A673 (cell line): ENCODE results near the gene IBA57. TPM values are rescaled to one million over a fixed set of nuclear protein-coding genes. Genes with fewer than 3 reads are reported as not detected.

Experiments
- BruUV-seq: library from RNA; stranded (reverse); fragments of 400-500 nt; replicated peaks from 2 replicates; lab custom pipeline; 2021; lab: Mats Ljungman, UMichigan
- CTCF ChIA-PET: fragments of 300-600 bp; sonication (Branson Sonifier 250); formaldehyde crosslinking; loops from one replicate; lab custom pipeline; 2022; ENCODE audit warnings: antibody characterized with exemption; lab: Charles Lee
- POLR2A ChIA-PET: fragments of 300-600 bp; sonication (Branson Sonifier 250); formaldehyde crosslinking; loops from one replicate; lab custom pipeline; 2022; ENCODE audit warnings: antibody characterized with exemption; ENCODE audit not compliant: low non-redundant PET; lab: Charles Lee
- DNase-seq: peaks from one replicate; pipeline ENCODE4 v3.0.0-alpha.2; 2015; ENCODE audit warnings: low spot score
- H3K27ac ChIP-seq: fragments of 200-600 bp; sonication (generic); 2 replicates; pipeline ENCODE4 v1.5.1; 2016; ENCODE audit warnings: mixed run types, low read depth, mild to moderate bottlenecking, mixed read lengths, antibody characterized with exemption, low read length; ENCODE audit not compliant: poor library complexity, severe bottlenecking
- H3K27me3 ChIP-seq: fragments of 200-600 bp; sonication (generic); replicated peaks from 2 replicates; pipeline ENCODE4 v1.6.1; 2017; ENCODE audit warnings: mixed run types, low read depth, mild to moderate bottlenecking, mixed read lengths, antibody characterized with exemption, low read length; ENCODE audit not compliant: insufficient read depth, poor library complexity
- H3K36me3 ChIP-seq: fragments of 200-600 bp; sonication (generic); 2 replicates; pipeline ENCODE4 v1.6.1; 2016; ENCODE audit warnings: mixed run types, mild to moderate bottlenecking, mixed read lengths, antibody characterized with exemption, low read length; ENCODE audit not compliant: insufficient read depth, poor library complexity, severe bottlenecking
- H3K4me1 ChIP-seq: fragments of 200-600 bp; sonication (generic); 2 replicates; pipeline ENCODE4 v1.6.1; 2017; ENCODE audit warnings: mixed run types, mild to moderate bottlenecking, mixed read lengths, antibody characterized with exemption, low read length; ENCODE audit not compliant: insufficient read depth, poor library complexity, severe bottlenecking
- H3K4me3 ChIP-seq: fragments of 200-600 bp; sonication (generic); 2 replicates; pipeline ENCODE4 v1.5.1; 2016; ENCODE audit warnings: low read depth, mixed run types, mild to moderate bottlenecking, mixed read lengths, low read length; ENCODE audit not compliant: poor library complexity, severe bottlenecking
- H3K9me3 ChIP-seq: fragments of 200-600 bp; sonication (generic); 2 replicates; pipeline ENCODE4 v1.6.1; 2016; ENCODE audit warnings: mixed run types, low read depth, mild to moderate bottlenecking, mixed read lengths, antibody characterized with exemption, low read length; ENCODE audit not compliant: poor library complexity, severe bottlenecking
- EZH2 ChIP-seq: fragments of 200-600 bp; sonication (generic); IDR thresholded peaks from 2 replicates; pipeline ENCODE4 v1.6.1; 2017; ENCODE audit warnings: borderline replicate concordance, low read depth, mild to moderate bottlenecking, mixed read lengths, antibody characterized with exemption, low read length; ENCODE audit not compliant: poor library complexity, severe bottlenecking
- intact Hi-C: fragments of 100-400 bp; cut with micrococcal nuclease; formaldehyde crosslinking; loops from one replicate; pipeline ENCODE4 v1.10.0; 2022; ENCODE audit not compliant: unreplicated experiment
- total RNA-seq: library from RNA; stranded (reverse); gene quantifications from 2 replicates; pipeline ENCODE4 v1.2.3, GENCODE V29; 2021
- TF ChIP-seq, protein P1 (sequence below): fragments of 300-800, 200-600 bp; sonication (generic); conservative IDR thresholded peaks from 2 replicates; pipeline ENCODE4 v1.5.1; 2017; ENCODE audit warnings: low read depth, mild to moderate bottlenecking, antibody characterized with exemption, low read length, moderate library complexity, mixed read lengths

Gene IBA57
- total RNA-seq, 1 experiment from 2014 or later, result 12.1 TPM

GRCh38 chr1:228144193-228144992 lies 21.2 kb upstream of the IBA57 start:
- ChIA-PET POLR2A (no interaction called here), CTCF (no interaction called here)
- no peak overlapping the region for H3K4me3 ChIP-seq
- TF ChIP-seq, protein P1, sequence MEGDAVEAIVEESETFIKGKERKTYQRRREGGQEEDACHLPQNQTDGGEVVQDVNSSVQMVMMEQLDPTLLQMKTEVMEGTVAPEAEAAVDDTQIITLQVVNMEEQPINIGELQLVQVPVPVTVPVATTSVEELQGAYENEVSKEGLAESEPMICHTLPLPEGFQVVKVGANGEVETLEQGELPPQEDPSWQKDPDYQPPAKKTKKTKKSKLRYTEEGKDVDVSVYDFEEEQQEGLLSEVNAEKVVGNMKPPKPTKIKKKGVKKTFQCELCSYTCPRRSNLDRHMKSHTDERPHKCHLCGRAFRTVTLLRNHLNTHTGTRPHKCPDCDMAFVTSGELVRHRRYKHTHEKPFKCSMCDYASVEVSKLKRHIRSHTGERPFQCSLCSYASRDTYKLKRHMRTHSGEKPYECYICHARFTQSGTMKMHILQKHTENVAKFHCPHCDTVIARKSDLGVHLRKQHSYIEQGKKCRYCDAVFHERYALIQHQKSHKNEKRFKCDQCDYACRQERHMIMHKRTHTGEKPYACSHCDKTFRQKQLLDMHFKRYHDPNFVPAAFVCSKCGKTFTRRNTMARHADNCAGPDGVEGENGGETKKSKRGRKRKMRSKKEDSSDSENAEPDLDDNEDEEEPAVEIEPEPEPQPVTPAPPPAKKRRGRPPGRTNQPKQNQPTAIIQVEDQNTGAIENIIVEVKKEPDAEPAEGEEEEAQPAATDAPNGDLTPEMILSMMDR, result no peak
- no peak for TF ChIP-seq EZH2
- no peaks in the 10 kb centered on the region for H3K27me3 ChIP-seq
- intact Hi-C loops, result no loop called here
- BruUV-seq, result no TSS peak
- no peaks in the 10 kb centered on the region for H3K36me3 ChIP-seq
- H3K9me3 ChIP-seq, result no peaks in the 10 kb centered on the region
- DNase-seq, result no peak
- H3K27ac ChIP-seq, result no peak overlapping the region
- H3K4me1 ChIP-seq, result peaks cover 18% of the 10 kb centered on the region

GRCh38 chr1:228144993-228145343 lies 20.6 kb upstream of the IBA57 start:
- Histone ChIP-seq H3K27ac (no peak overlapping the region), H3K4me1 (peaks cover 18% of the 10 kb centered on the region), H3K9me3 (no peaks in the 10 kb centered on the region), H3K36me3 (no peaks in the 10 kb centered on the region), H3K4me3 (no peak overlapping the region), H3K27me3 (no peaks in the 10 kb centered on the region)
- no peak for DNase-seq
- ChIA-PET CTCF (no interaction called here), POLR2A (no interaction called here)
- intact Hi-C loops, result no loop called here
- no TSS peak for BruUV-seq
- no peak for TF ChIP-seq EZH2
- TF ChIP-seq, protein P1, result no peak

DNA sequence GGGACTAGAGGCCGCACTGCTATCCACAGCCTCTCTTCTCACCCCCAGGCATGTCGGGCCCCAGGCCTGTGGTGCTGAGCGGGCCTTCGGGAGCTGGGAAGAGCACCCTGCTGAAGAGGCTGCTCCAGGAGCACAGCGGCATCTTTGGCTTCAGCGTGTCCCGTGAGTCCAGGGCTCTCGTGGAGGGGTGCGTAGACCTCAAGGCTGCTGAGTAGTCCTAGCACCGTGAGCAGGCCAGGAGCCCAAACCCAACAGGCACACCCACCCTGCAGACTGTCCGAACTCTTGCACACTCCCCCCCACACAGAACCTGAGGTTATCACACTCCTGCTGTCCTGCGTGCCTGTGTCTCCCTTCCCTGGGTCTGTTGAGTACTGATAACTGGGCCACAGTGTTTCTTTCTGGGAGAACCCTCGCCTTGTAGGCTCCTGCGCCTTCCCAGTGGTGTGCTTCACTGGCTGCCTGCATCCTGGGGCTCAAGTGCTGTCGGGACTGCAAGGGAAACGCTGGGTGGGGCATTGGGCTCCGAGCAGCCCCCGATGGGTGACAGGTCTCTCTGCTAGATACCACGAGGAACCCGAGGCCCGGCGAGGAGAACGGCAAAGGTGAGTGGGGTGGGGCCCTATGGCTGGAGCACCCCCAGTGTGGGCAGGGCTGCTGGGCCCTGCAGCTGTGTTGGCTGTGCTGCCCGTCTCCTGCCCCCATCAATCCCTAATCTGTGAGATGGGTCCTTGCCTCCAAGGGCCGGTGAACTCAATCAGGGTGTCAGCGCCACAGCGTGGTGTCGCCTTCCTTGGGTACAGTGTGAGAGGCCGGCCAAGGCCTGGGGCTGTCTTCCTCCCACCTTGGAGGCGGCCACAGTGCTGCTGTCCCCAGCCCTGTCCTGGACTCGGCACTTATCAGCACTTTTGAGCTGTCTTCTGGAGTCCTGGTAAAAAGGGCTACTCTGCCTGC lies 19.9 kb upstream of the IBA57 start:
- peaks cover 18% of the 10 kb centered on the region for H3K4me1 ChIP-seq
- no peaks in the 10 kb centered on the region for H3K36me3 ChIP-seq
- no TSS peak for BruUV-seq
- no peak for TF ChIP-seq EZH2
- TF ChIP-seq, protein P1, result no peak
- H3K9me3 ChIP-seq, result no peaks in the 10 kb centered on the region
- no peaks in the 10 kb centered on the region for H3K27me3 ChIP-seq
- H3K4me3 ChIP-seq, result no peak overlapping the region
- intact Hi-C loops, result no loop called here
- H3K27ac ChIP-seq, result no peak overlapping the region
- ChIA-PET CTCF (no interaction called here), POLR2A (no interaction called here)
- no peak for DNase-seq
